Measurements from ENCODE around the gene LEO1. TPM values are rescaled to one million over a fixed set of nuclear protein-coding genes. Genes with fewer than 3 reads are reported as not detected.
"Not testable (repeated sequence)": the region's sequence is repeated elsewhere in the genome, so short reads cannot be mapped to it uniquely, and the experiment has no call there.

The LEO1 gene
- total RNA-seq, 1 donor from 2014 or later: 9.0 TPM

DNA sequence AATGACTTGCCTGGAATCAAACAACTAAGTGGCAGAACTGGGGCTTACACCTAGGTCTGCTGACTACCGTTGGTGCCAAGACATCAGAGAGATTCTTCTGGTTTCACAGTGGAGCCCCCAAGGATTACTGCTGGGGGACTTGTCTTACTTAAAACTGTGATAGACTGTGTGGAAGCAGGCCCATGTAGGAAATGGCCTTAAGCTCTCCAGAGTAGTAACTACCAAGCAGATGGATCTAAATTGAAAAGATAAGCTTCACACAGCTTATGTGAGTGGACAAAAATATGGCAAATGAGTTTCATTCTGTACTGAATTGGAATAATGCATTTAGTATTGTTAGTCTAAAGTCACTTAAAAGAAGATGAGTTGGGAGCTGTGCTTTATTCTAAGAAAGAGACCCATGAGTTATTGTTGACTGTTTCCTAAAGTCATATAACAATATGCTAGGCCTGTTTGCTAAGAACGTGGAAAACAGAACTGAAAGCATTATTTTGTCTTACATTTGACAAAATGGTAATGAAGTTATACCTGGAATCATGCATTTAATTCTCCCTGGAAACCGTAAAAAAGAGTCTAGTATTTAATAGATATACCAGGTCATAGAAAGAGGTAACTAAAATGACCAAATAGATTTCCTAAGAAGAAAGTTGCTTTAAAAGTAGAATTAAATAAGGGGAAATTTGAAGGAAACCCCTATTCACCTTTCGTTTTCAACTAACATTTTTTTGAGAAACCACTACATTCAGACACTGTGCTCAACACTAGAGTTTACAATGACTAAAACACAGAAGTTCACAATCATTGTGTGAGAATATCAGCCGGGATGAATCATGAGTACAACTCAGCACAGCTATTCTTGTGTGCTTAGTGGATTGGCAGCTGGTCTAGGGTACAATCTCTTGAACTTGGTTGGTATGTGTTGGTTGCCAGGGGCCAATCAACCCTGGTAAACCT is 34.4 kb upstream of the LEO1 start:
- intact Hi-C loops (cut with micrococcal nuclease): no loop called here
- ATAC-seq (peak; percentile 88), DNase-seq (no peak)

DNA sequence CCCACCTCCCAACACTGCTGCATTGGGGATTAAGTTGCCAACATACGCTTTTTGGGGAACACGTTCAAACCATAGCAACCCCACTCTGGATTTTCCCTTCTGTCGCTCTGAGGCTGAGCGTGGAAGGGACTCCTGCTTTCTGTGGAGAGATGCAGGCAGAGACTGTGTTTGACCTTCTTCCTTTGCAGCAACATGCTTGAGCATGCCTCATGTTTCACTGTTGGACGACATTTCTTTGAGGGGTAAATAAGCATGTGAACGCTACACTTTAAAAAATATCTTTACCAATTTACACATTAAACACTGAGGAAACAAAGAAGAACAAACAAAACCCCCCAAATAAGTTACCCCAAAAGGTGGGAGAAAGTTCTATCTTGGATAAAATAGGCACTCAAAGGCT is 33.2 kb upstream of the LEO1 start:
- no peak for ATAC-seq

DNA sequence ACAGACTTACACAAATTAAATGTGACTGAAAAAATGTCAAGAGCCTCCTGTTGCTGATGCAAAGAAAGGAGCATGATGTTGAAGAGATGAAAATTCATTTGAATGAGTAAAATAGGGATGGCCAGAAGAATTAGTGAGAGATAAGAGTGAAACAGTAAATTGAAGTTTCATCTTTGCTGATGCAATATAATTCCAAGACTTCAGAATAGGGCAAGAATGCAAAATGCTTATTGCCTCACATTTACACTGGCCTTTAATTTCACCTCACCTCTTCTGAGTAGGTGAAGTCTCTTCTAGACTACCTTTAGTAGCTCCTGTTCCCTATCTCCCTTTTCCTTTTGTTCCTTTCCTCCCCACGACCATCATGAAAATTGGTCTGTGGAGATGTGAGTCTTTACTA is 32.1 kb upstream of the LEO1 start:
- no peak for ATAC-seq
- DNase-seq: no peak
- intact Hi-C loops (cut with micrococcal nuclease): no loop called here

More for the DNA sequence above, 33.2 kb upstream of the LEO1 start:
- DNase-seq: no peak
- intact Hi-C loops (cut with micrococcal nuclease): no loop called here

DNA sequence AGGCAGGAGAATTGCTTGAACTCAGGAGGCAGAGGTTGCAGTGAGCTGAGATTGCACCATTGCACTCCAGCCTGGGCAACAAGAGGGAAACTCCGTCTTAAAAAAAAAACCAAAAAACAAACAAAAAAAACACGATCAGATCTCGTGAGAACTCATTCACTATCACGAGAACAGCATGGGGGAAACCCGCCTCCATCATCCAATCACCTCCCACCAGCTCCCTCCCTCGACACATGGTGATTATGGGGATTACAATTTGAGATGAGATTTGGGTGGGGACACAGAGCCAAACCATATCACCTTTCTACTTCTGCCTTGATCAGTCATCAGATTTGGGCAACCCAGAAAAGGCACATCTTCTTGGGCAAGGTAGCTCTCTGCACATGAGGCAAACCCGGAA is 31.5 kb upstream of the LEO1 start:
- intact Hi-C loops (cut with micrococcal nuclease); ATAC-seq; DNase-seq: not testable (repeated sequence)

DNA sequence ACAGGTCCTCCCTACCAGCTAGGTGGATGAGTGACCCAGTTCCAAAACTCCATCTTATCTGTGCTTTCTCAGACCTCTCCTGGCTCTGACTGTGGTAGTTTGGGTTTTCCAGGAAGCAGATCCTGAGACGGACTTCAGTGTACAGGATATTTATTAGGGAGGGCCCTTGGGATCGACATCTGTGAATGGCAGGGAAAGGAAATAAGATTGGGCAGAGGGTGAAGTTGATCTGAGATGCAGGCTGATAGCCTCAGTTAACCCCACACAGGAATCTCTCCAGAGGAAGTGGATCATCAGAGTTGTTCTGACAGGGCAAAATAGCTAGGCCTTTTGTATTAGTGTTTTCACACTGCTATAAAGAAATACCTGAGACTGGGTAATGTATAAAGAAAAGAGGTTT is 30.8 kb upstream of the LEO1 start:
- ATAC-seq: no peak
- no peak for DNase-seq
- intact Hi-C loops (cut with micrococcal nuclease): no loop called here

DNA sequence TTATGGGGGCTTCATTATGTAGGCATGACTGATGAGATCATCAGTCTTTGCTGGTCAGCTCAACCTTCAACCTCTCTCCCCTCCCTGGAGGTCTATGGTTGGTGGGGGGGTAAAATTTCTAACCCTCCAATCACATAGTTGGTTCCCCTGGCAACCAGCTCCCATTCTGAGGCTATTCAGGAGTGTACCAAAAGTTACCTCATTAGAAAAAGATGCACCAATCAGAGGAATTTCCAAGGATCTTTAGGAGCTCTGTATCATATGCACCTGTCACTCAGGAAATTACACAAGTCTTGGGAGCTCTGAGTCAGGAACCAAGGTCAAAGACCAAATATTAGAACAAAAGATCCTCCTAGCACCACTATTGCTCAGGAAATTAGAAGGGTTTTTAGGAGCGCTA is 21.4 kb upstream of the LEO1 start:
- no peak for DNase-seq
- intact Hi-C loops (cut with micrococcal nuclease): no loop called here
- ATAC-seq: no peak

DNA sequence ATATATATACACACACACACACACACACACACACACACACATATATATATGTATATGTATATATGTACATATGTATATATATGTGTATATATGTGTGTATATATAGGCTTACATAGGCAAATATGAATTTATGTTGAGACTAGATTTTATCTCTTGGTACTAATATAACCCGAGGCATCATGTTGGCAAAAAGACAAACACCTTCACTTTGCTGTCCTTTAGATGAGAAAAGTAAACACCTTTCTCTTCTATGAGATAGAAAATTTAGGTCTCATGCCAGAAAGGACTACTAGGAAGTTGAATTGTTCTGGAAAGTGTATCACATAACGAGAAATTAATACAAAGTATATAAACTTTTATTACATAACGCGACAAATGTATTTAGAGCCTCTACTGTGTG is 19.6 kb upstream of the LEO1 start:
- intact Hi-C loops (cut with micrococcal nuclease): no loop called here
- ATAC-seq (no peak), DNase-seq (no peak)

DNA sequence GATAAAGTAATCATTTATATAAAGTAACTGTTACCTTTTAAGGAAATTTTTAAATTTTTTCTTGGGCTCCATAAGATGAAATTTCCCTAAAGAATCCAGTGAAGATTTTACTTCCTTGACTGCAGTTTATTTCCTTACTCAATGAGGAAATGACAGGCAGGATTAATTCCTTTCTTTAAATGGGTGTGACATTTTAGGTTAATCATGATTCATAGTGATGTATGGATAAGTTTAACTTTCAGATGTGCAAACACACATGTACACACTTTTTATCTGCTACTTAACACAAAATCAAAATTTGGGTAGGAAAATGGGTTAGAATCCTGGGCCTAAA is 11.2 kb upstream of the LEO1 start:
- no peak for DNase-seq
- intact Hi-C loops (cut with micrococcal nuclease): loop anchor here (5.0 kb wide), 1 partner anchor 95 kb away; no protein-coding TSS in a partner anchor
- no peak for ATAC-seq

DNA sequence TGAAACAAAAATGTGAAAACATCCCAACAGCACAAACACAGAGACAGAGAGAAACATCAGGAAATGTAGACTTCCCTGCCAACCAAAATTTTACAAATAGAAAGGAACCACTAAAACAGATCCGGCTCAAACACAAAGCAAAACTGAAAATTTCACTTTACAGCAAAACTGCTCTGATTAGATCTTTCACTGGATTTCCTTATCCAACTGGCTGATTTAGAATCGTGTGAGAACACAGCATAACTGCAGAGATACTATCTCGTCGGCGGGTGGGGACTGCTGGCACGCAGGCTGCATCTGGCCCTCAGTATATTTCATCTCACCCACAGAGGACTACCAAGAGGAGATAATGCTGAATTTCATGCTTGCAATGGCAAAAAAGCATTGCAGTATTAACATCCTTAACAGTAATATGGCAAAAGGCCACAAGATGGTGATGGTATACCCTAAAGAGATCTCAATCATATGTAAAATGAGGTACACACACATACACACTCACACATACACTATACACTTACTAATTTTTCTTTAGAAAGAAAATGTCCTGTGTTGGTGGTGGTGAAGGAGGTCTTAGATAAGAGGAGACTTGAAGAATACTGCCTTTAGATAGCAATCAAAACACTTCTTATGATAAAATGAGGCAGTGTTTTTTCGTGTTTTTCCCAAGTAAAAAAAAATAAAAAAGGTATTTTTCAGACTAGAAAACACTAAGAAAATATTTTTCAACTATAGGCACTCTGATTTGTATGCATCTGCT is 10.6 kb upstream of the LEO1 start:
- no peak for DNase-seq
- peak; percentile 77 for ATAC-seq
- intact Hi-C loops (cut with micrococcal nuclease): loop anchor here (5.0 kb wide), 1 partner anchor 95 kb away; no protein-coding TSS in a partner anchor

DNA sequence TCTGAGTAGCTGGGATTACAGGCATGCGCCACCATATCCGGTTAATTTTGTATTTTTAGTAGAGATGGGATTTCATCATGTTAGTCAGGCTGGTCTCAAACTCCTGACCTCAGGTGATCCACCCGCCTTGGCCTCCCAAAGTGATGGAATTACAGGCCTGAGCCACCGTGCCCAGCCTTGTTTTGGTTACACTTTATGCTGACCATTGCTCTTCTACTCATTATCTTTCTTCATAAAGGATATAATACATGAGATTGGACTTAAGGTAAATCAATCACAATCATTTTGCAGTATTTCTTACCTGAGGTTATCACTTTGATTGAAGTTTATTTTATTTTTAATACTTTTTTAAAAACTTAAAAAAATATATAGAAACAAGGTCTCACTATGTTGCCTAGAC is 2.2 kb upstream of the LEO1 start:
- intact Hi-C loops (cut with micrococcal nuclease): no loop called here
- DNase-seq (no peak), ATAC-seq (no peak)

DNA sequence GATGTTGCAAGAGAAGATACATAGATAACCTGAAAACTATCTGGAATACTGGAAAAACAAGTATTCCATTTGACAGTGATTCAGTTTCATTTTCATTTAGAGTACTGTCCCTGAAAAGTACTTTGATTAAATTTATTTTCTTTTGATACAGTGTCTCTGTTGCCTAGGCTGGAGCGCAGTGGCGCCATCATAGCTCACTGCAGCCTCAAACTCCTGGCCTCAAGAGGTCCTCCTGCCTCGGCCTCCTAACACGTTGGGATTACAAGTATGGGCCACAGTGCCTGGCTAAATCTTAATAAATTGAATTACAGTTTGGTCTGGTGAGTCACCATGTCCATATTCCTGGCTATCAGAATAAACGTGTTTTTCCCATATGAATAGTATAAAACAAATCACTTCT is 1.6 kb upstream of the LEO1 start:
- no peak for ATAC-seq
- no peak for DNase-seq
- intact Hi-C loops (cut with micrococcal nuclease): no loop called here

DNA sequence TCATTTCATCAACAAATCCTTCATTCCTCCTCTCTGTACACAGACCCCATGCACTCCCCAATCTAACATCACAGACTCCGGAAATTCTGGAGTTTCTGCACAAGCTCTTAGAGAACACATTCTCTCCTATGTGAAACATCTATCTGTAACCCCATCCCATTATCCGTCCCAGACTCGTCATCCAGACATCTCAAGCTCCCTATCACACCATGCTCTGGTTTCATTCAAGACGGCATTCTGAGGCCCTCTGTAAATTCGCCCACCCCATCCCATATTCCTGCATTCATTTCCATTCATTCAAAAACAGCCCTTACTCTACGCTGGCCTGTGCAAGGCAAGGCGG is 575 bp downstream of the LEO1 start:
- no peak for ATAC-seq
- intact Hi-C loops (cut with micrococcal nuclease): no loop called here
- DNase-seq: no peak

DNA sequence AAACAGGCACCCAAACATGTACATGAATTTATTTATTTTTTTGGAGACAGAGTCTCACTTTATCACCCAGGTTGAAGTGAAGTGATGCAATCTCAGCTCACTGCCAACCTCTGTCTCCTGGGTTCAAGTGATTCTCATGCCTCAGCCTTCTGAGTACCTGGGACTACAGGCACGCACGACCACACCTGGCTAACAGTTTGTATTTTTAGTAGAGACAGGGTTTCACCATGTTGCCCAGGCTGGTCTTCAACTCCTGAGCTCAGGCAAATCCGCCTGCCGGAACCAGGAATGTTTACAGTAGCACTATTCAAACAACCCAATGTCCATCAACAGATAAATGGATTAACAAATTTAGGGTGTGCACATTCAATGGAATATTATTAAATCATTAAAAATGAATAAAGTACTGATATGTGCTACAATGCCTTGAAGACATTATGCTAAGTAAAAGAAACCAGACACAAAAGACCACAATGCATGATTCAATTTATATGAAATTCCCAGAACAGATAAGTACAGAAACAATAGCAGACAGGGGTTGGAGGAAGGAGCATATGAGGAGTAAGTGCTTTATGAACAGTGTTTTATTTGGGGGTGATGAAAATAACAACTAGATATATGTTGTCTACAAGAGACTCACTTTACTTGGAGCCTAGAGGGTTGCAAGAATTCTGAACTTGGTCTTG is 1.3 kb downstream of the LEO1 start:
- intact Hi-C loops (cut with micrococcal nuclease): no loop called here
- ATAC-seq (no peak), DNase-seq (no peak)

DNA sequence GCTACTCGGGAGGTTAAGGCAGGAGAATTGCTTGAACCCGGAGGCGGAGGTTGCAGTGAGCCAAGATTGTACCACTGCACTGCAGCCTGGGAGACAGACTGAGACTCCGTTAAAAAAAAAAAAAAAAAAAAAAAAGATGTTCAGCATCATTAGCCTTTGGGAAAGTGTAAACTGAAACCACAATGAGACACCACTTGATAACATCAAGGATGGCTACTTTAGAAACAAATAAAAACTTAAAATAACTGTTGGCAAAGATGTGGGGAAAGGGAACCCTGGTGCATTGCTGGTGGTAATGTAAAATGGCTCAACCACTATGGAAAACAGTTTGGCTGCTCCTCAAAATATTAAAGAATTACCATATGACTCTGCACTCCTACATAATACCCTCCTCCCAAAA is 1.9 kb downstream of the LEO1 start:
- ATAC-seq (no peak), DNase-seq (no peak)
- intact Hi-C loops (cut with micrococcal nuclease): no loop called here

DNA sequence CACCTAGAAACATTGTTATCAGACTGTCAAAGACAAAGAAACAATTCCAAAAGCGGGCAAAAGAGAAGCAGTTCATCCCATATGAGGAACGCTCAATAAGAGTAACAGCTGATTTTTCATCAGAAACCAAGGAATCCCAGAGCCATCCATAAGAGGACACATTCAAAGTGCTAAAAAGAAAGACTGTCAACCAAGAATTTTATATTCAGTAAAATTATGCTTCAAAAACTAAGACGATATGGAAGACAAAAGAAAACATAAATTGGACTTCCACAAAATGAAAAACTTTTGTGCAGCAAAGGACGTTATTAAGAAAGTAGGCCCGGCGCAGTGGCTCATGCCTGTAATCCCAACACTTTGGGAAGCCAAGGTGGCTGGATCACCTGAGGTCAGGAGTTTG is 4.0 kb downstream of the LEO1 start:
- ATAC-seq (no peak), DNase-seq (no peak)
- intact Hi-C loops (cut with micrococcal nuclease): no loop called here

DNA sequence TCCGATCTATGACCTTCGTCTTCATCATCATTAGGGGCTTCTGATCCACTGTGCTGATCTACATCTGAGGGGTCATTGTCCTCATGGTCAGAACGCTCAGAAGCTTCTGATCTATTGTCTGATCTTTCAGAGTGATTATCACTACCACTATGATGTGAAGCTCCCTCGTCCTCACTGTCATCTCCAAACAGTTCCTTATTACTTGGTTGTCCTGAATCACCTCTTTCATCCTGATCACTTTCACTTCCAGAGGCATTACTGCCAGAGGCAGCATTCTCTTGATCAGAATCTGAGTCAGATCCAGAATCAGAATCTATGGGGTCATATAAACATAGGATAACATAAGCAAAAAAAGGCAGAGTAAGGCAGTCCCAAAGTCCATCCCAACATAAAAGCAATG is 5.4 kb downstream of the LEO1 start:
- no peak for ATAC-seq
- intact Hi-C loops (cut with micrococcal nuclease): no loop called here
- DNase-seq: no peak

DNA sequence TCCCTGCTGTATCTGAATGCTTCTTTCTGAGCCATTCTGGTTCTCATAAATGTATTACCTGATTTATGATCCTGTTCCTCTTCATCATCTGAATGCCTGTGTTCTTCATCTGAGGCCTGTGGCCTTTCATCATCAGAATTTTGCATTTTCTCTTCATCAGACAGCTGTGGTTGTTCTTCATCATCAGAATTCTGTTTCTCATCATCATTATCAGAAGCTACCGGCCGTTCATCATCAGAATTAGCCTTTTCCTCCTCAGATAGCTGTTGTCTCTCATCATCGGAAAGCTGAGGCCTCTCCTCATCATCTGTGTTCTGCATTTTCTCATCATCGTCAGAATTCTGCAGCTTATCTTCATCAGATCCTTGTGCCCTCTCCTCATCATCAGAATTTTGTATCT is 5.9 kb downstream of the LEO1 start:
- no peak for ATAC-seq
- DNase-seq: no peak
- intact Hi-C loops (cut with micrococcal nuclease): no loop called here

DNA sequence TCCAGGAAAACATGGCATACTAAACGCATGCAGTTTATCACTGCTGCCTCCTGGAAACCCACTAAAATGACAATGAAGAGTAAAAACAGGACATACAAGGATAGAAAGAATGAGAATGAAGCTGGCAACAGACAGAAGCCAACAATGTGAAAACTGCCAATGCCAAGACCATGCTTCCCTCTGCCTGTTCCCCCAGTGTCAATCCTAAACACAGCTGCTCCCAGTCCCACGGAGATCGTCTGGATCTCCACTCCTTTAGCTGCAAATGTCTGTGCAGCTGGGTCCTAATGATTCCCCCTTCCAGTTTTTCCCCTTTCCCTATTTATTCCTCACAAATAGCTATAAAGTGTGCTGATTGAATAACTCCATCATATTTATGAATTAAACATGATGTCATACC is 16.1 kb downstream of the LEO1 start:
- ATAC-seq: no peak
- intact Hi-C loops (cut with micrococcal nuclease): no loop called here

DNA sequence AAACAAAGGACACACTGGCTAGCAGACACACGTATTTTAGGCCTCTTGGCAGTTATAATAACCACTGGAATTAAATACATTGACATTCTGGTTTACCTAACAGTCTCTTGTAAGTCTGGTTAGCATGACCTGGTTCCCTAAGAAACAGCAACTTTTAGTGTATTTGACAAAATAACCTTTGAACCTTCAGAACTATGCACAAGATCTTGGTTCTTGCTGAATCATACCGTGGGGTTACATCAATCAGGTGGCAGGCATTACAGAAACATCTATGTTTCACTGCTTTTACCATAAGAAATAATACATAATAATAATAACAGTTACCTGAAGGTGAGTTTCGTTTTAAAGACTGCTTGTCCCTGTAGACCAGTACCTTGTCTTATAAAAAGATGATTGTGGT is 18.8 kb downstream of the LEO1 start:
- DNase-seq (no peak), ATAC-seq (no peak)
- intact Hi-C loops (cut with micrococcal nuclease): no loop called here

More for the DNA sequence above, 16.1 kb downstream of the LEO1 start:
- DNase-seq: no peak

DNA sequence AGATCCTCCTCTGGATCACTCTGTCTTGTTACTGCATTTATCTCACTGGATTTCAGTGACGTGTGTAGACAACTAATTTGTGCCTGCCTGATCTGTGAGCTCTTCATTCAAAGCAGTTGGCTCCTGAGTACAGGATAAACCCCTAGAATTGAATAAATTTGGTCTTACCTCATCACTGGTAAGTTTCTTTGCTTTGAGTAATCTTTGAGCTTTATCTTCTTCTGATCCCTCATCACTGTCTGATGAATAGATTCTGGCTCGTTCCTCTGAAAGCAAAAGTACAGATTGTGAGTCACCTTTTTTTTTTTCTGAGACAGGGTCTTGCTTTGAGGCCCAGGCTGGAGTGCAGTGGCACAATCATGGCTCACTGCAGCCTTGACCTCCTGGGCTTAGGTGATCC is 24.5 kb downstream of the LEO1 start:
- ATAC-seq: no peak
- no peak for DNase-seq
- intact Hi-C loops (cut with micrococcal nuclease): no loop called here
